ENCODE results near the gene FAM180A.

DNA sequence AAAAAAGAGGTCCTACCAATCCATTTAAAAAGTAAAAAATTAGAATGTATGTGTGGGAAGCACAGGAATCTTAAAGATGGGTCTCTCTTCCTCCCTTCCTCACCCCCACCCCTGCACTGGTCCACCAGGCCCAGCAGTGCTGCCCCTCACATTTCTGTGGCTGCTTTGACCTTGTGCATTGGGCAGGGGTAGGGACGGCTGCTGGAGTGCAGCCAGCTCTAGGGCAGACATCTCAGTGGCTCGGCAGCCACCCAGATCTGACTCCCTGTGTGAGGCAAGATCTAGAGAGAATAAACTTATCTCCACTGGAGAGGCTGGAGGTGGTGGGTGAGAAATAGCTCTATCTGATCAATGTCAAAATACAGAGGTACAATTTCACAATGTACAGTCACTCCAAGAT lies 6.7 kb downstream of the FAM180A start:
- TF ChIP-seq, protein P1, sequence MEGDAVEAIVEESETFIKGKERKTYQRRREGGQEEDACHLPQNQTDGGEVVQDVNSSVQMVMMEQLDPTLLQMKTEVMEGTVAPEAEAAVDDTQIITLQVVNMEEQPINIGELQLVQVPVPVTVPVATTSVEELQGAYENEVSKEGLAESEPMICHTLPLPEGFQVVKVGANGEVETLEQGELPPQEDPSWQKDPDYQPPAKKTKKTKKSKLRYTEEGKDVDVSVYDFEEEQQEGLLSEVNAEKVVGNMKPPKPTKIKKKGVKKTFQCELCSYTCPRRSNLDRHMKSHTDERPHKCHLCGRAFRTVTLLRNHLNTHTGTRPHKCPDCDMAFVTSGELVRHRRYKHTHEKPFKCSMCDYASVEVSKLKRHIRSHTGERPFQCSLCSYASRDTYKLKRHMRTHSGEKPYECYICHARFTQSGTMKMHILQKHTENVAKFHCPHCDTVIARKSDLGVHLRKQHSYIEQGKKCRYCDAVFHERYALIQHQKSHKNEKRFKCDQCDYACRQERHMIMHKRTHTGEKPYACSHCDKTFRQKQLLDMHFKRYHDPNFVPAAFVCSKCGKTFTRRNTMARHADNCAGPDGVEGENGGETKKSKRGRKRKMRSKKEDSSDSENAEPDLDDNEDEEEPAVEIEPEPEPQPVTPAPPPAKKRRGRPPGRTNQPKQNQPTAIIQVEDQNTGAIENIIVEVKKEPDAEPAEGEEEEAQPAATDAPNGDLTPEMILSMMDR (conservative IDR thresholded peaks at IDR 0.05; ENCODE audit: low read length), result no peak
- no peak for TF ChIP-seq EZH2phosphoT487 (IDR thresholded peaks at IDR 0.05; ENCODE audit: borderline replicate concordance, low read depth, low read length)
